Vagina (tissue), 2 donors: ENCODE data around the gene ZNF775. TPM values are rescaled to one million over a fixed set of nuclear protein-coding genes. Genes with fewer than 3 reads are reported as not detected.

ENCODE experiments used
- DNase-seq, 2 donors: peaks; one replicate each; pipeline ENCODE4 v3.0.0-alpha.2; 2017; ENCODE audit errors: extremely low spot score in 2 of 2
- H3K27ac ChIP-seq: fragments of 200-600 bp; sonication (generic); one replicate; pipeline ENCODE4 v1.5.1; 2019
- H3K27me3 ChIP-seq: fragments of 200-600 bp; sonication (generic); one replicate; pipeline ENCODE4 v1.5.1; 2019
- H3K36me3 ChIP-seq, 2 donors: fragments of 200-600 bp; sonication (generic); one replicate each; pipeline ENCODE4 v1.5.1; 2017 to 2019
- H3K4me1 ChIP-seq: fragments of 200-600 bp; sonication (generic); one replicate; pipeline ENCODE4 v1.5.1; 2019
- H3K4me3 ChIP-seq, 2 donors: fragments of 200-600 bp; sonication (generic); 1 replicate in 1 of 2; 2 replicates in 1 of 2; pipeline ENCODE4 v1.5.1; 2016 to 2019
- H3K9me3 ChIP-seq: fragments of 200-600 bp; sonication (generic); one replicate; pipeline ENCODE4 v1.5.1; 2019
- CTCF ChIP-seq, 3 experiments: fragments of 450-650 bp in 2 of 3; fragments of 200-600 bp in 1 of 3; sonication (generic) in 1 of 3; IDR thresholded peaks; one replicate each; pipeline ENCODE4 v1.5.1; 2017 to 2019; ENCODE audit warnings: antibody characterized with exemption in 3 of 3, mild to moderate bottlenecking in 2 of 3, moderate library complexity in 2 of 3
- POLR2A ChIP-seq, 2 donors: fragments of 450-650 bp; IDR thresholded peaks; one replicate each; pipeline ENCODE4 v1.6.1; 2017; ENCODE audit warnings: antibody characterized with exemption in 2 of 2, mild to moderate bottlenecking in 2 of 2, moderate library complexity in 2 of 2
- POLR2AphosphoS5 ChIP-seq, 2 donors: sonication (generic); formaldehyde crosslinking; IDR thresholded peaks; one replicate each; pipeline ENCODE4 v1.9.0; 2017; ENCODE audit warnings: antibody characterized with exemption in 2 of 2, mild to moderate bottlenecking in 2 of 2, low read depth in 1 of 2; ENCODE audit not compliant: insufficient read depth in 1 of 2
- intact Hi-C: fragments of 100-400 bp; cut with DNase I; formaldehyde crosslinking; loops from one replicate; pipeline ENCODE4 v1.15.1; 2023
- total RNA-seq: library from RNA; depleted of rRNA; stranded (reverse); fragments of >200 nt; gene quantifications from one replicate; pipeline ENCODE4 v1.2.3, GENCODE V29; 2016

ZNF775 gene
- total RNA-seq, 1 donor from 2014 or later, result 4.4 TPM

- H3K27me3 ChIP-seq, result no peaks in the 10 kb centered on the region
- TF ChIP-seq POLR2AphosphoS5 (IDR thresholded peaks at IDR 0.05; ENCODE audit: insufficient read depth in 1 of 2, low read depth in 1 of 2) (no peak), POLR2A (IDR thresholded peaks at IDR 0.05) (no peak), CTCF (IDR thresholded peaks at IDR 0.05) (no peak)
- H3K27ac ChIP-seq, result no peak overlapping the region
- no peak overlapping the region for H3K4me3 ChIP-seq
- H3K9me3 ChIP-seq, result no peaks in the 10 kb centered on the region
- DNase-seq, result no peak
- no peaks in the 10 kb centered on the region for H3K4me1 ChIP-seq
- intact Hi-C loops, result no loop called here
- no peaks in the 10 kb centered on the region for H3K36me3 ChIP-seq
Measured at GRCh38 chr7:150389532-150389816, 10.3 kb downstream of the ZNF775 start.

GRCh38 chr7:150390205-150390604 is 11.1 kb downstream of the ZNF775 start:
- Histone ChIP-seq H3K4me1 (no peaks in the 10 kb centered on the region), H3K27ac (no peak overlapping the region), H3K27me3 (no peaks in the 10 kb centered on the region), H3K9me3 (no peaks in the 10 kb centered on the region), H3K4me3 (no peak overlapping the region), H3K36me3 (no peaks in the 10 kb centered on the region)
- TF ChIP-seq CTCF (IDR thresholded peaks at IDR 0.05) (no peak), POLR2A (IDR thresholded peaks at IDR 0.05) (no peak), POLR2AphosphoS5 (IDR thresholded peaks at IDR 0.05; ENCODE audit: insufficient read depth in 1 of 2, low read depth in 1 of 2) (no peak)
- intact Hi-C loops, result no loop called here
- DNase-seq, result no peak

DNA sequence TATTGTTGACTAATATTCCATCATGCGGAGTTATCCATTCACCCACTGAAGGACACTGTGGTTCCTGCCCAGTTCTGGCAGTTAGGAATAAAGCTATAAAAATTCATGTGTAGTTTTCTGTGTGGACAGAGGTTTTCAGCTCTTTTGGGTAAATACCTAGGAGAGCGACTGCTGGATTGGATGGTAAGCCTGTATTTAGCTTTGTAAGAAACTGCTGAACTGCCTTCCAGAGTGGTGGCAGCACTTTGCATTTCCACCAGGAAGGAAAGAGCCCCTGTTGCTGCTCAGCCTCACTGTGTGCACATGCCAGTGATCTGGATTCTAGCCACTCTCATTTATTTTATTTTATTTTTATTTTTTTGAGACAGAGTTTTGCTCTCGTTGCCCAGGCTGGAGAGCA is 14.2 kb downstream of the ZNF775 start:
- intact Hi-C loops, result no loop called here
- no peak for TF ChIP-seq POLR2AphosphoS5 (IDR thresholded peaks at IDR 0.05; ENCODE audit: insufficient read depth in 1 of 2, low read depth in 1 of 2)
- TF ChIP-seq POLR2A (IDR thresholded peaks at IDR 0.05), result no peak
- TF ChIP-seq CTCF (IDR thresholded peaks at IDR 0.05), result no peak
- Histone ChIP-seq H3K4me3 (no peak overlapping the region), H3K27me3 (no peaks in the 10 kb centered on the region), H3K9me3 (no peaks in the 10 kb centered on the region), H3K4me1 (no peaks in the 10 kb centered on the region), H3K27ac (no peak overlapping the region), H3K36me3 (peaks cover 0 to 12% of the 10 kb centered on the region in 2 donors)
- no peak for DNase-seq

DNA sequence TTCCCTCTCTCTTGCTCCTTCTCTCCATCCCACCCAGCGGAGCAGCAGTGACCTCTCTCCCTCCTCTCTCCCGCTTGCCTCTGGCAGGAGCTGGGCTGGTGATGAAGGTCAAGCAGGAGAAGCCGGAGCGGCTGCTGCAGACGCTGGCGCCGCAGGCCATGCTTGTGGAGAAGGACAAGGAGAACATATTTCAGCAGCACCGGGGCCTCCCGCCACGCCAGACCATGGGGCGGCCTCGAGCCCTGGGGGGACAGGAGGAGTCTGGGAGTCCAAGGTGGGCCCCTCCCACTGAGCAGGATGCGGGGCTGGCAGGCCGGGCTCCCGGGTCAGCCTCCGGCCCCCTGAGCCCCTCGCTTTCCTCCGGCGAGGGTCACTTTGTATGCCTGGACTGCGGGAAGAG is 17.3 kb downstream of the ZNF775 start:
- no peak for TF ChIP-seq CTCF (IDR thresholded peaks at IDR 0.05)
- no peak for TF ChIP-seq POLR2A (IDR thresholded peaks at IDR 0.05)
- TF ChIP-seq POLR2AphosphoS5 (IDR thresholded peaks at IDR 0.05; ENCODE audit: insufficient read depth in 1 of 2, low read depth in 1 of 2), result no peak

GRCh38 chr7:150396851-150397260 is 17.7 kb downstream of the ZNF775 start:
- H3K27ac ChIP-seq, result no peak overlapping the region
- H3K4me3 ChIP-seq, result no peak overlapping the region
- peaks cover 0 to 12% of the 10 kb centered on the region in 2 donors for H3K36me3 ChIP-seq
- intact Hi-C loops, result no loop called here
- TF ChIP-seq CTCF (IDR thresholded peaks at IDR 0.05) (no peak), POLR2AphosphoS5 (IDR thresholded peaks at IDR 0.05; ENCODE audit: insufficient read depth in 1 of 2, low read depth in 1 of 2) (no peak), POLR2A (IDR thresholded peaks at IDR 0.05) (no peak)
- no peaks in the 10 kb centered on the region for H3K9me3 ChIP-seq
- H3K4me1 ChIP-seq, result no peaks in the 10 kb centered on the region
- H3K27me3 ChIP-seq, result no peaks in the 10 kb centered on the region
- no peak for DNase-seq

More for the DNA sequence above, 17.3 kb downstream of the ZNF775 start:
- Histone ChIP-seq H3K27me3 (no peaks in the 10 kb centered on the region), H3K4me1 (no peaks in the 10 kb centered on the region), H3K4me3 (no peak overlapping the region), H3K27ac (no peak overlapping the region), H3K36me3 (peaks cover 0 to 12% of the 10 kb centered on the region in 2 donors), H3K9me3 (no peaks in the 10 kb centered on the region)
- no peak for DNase-seq
- intact Hi-C loops, result no loop called here
